ENCODE measurements around the gene AEBP1. TPM values are rescaled to one million over a fixed set of nuclear protein-coding genes. Genes with fewer than 3 reads are reported as not detected.

The AEBP1 gene
- total RNA-seq, 2 donors from 2014 or later, result 40.4 to 219 TPM

- H3K4me3 ChIP-seq, result no peak overlapping the region
- peak overlapping the region; percentile 9 to 41 for H3K27ac ChIP-seq
- TF ChIP-seq POLR2A (IDR thresholded peaks at IDR 0.05) (no peak), CTCF (IDR thresholded peaks at IDR 0.05) (peak; percentile 33 to 71 (median 47)), POLR2AphosphoS5 (IDR thresholded peaks at IDR 0.05) (peak; percentile 5)
- peak; percentile 31 for DNase-seq (ENCODE audit: low spot score)
- intact Hi-C loops (cut with DNase I), result loop anchor here (10.0 kb wide), 1 partner anchor 122 kb away; no protein-coding TSS in a partner anchor
- H3K27me3 ChIP-seq (replicated peaks; ENCODE audit: insufficient read depth), result no peaks in the 10 kb centered on the region
- WGBS, result 44% methylated on average over 12 of the region's 12 CpGs
- H3K4me1 ChIP-seq (replicated peaks), result peaks cover 9% of the 10 kb centered on the region
- H3K9me3 ChIP-seq, result no peaks in the 10 kb centered on the region
- peaks cover 0 to 9% of the 10 kb centered on the region in 2 donors for H3K36me3 ChIP-seq
Measured at GRCh38 chr7:44072364-44073231, 31.5 kb upstream of the AEBP1 start.

GRCh38 chr7:44073664-44074348 is 30.3 kb upstream of the AEBP1 start:
- WGBS, result 69% methylated on average over 20 of the region's 26 CpGs
- H3K36me3 ChIP-seq, result peaks cover 0 to 19% of the 10 kb centered on the region in 2 donors
- peaks cover 9% of the 10 kb centered on the region for H3K4me1 ChIP-seq (replicated peaks)
- TF ChIP-seq POLR2A (IDR thresholded peaks at IDR 0.05), result no peak
- peak; percentile 70 for TF ChIP-seq POLR2AphosphoS5 (IDR thresholded peaks at IDR 0.05)
- peak in 1 of 4 experiments; percentile 23 for TF ChIP-seq CTCF (IDR thresholded peaks at IDR 0.05)
- no peak overlapping the region for H3K4me3 ChIP-seq
- H3K27me3 ChIP-seq (replicated peaks; ENCODE audit: insufficient read depth), result no peaks in the 10 kb centered on the region
- intact Hi-C loops (cut with DNase I), result loop anchor here (10.0 kb wide), 1 partner anchor 121 kb away; no protein-coding TSS in a partner anchor
- H3K9me3 ChIP-seq, result no peaks in the 10 kb centered on the region
- H3K27ac ChIP-seq, result peak overlapping the region; percentile 41 to 62
- DNase-seq (ENCODE audit: low spot score), result peak; percentile 70

GRCh38 chr7:44074349-44074695 is 29.8 kb upstream of the AEBP1 start:
- no peaks in the 10 kb centered on the region for H3K9me3 ChIP-seq
- 93% methylated on average over 13 of the region's 13 CpGs for WGBS
- intact Hi-C loops (cut with DNase I), result loop anchor here (10.0 kb wide), 1 partner anchor 120 kb away; no protein-coding TSS in a partner anchor
- peak overlapping the region in 1 of 2 donors; percentile 41 for H3K27ac ChIP-seq
- no peaks in the 10 kb centered on the region for H3K27me3 ChIP-seq (replicated peaks; ENCODE audit: insufficient read depth)
- peaks cover 0 to 24% of the 10 kb centered on the region in 2 donors for H3K36me3 ChIP-seq
- H3K4me3 ChIP-seq, result no peak overlapping the region
- DNase-seq (ENCODE audit: low spot score), result no peak
- TF ChIP-seq POLR2AphosphoS5 (IDR thresholded peaks at IDR 0.05), result no peak
- TF ChIP-seq POLR2A (IDR thresholded peaks at IDR 0.05), result no peak
- TF ChIP-seq CTCF (IDR thresholded peaks at IDR 0.05), result no peak
- H3K4me1 ChIP-seq (replicated peaks), result peaks cover 9% of the 10 kb centered on the region

GRCh38 chr7:44075296-44076075 is 28.7 kb upstream of the AEBP1 start:
- WGBS, result 74% methylated on average over 17 of the region's 17 CpGs
- Histone ChIP-seq H3K36me3 (peaks cover 0 to 36% of the 10 kb centered on the region in 2 donors), H3K9me3 (no peaks in the 10 kb centered on the region), H3K27ac (peak overlapping the region in 1 of 2 donors; percentile 41), H3K4me3 (no peak overlapping the region), H3K4me1 (replicated peaks) (peaks cover 9% of the 10 kb centered on the region), H3K27me3 (replicated peaks; ENCODE audit: insufficient read depth) (no peaks in the 10 kb centered on the region)
- TF ChIP-seq POLR2AphosphoS5 (IDR thresholded peaks at IDR 0.05), result peak; percentile 55
- TF ChIP-seq CTCF (IDR thresholded peaks at IDR 0.05), result no peak
- peak; percentile 52 for DNase-seq (ENCODE audit: low spot score)
- intact Hi-C loops (cut with DNase I), result loop anchor here (10.0 kb wide), 1 partner anchor 119 kb away; no protein-coding TSS in a partner anchor
